Right hindlimb (tissue), 1 donor: Measurements from ENCODE around the gene NIPBL.

Source experiments
- DNase-seq: peaks from one replicate; pipeline ENCODE4 v3.0.0-alpha.2; 2018

NIPBL gene

GRCh38 chr5:37103302-37103701, 226.7 kb downstream of the NIPBL start:
- no peak for DNase-seq

DNA sequence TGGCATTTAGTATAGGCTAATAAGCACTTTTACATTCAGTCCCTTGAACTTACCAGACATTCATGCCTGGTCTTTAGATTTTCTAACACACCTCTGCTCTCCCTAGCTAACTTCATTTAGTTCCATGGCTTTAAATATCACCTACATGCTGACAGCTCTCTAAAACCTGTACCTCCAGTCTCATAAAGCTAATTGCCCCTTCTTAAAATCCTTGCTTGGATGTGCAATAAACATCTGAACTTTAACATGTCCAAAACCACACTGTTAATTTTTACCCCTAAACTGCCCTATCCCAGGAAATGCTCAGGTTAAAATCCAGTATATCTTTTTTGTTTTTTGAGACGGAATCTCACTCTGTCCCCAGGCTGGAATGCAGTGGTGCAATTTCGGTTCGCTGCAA, 232.8 kb downstream of the NIPBL start:
- DNase-seq, result no peak

GRCh38 chr5:37110135-37110534, 233.6 kb downstream of the NIPBL start:
- DNase-seq, result no peak

GRCh38 chr5:37111426-37112382, 235.1 kb downstream of the NIPBL start:
- no peak for DNase-seq

GRCh38 chr5:37112383-37112991, 235.9 kb downstream of the NIPBL start:
- no peak for DNase-seq
